GM18520 (cell line): ENCODE measurements around the gene KNSTRN.

ENCODE experiments used
- ATAC-seq: cut with Tn5 transposase; IDR thresholded peaks from one replicate; pipeline ENCODE4 v1.9.1; 2021; ENCODE audit not compliant: unreplicated experiment

The KNSTRN gene

DNA sequence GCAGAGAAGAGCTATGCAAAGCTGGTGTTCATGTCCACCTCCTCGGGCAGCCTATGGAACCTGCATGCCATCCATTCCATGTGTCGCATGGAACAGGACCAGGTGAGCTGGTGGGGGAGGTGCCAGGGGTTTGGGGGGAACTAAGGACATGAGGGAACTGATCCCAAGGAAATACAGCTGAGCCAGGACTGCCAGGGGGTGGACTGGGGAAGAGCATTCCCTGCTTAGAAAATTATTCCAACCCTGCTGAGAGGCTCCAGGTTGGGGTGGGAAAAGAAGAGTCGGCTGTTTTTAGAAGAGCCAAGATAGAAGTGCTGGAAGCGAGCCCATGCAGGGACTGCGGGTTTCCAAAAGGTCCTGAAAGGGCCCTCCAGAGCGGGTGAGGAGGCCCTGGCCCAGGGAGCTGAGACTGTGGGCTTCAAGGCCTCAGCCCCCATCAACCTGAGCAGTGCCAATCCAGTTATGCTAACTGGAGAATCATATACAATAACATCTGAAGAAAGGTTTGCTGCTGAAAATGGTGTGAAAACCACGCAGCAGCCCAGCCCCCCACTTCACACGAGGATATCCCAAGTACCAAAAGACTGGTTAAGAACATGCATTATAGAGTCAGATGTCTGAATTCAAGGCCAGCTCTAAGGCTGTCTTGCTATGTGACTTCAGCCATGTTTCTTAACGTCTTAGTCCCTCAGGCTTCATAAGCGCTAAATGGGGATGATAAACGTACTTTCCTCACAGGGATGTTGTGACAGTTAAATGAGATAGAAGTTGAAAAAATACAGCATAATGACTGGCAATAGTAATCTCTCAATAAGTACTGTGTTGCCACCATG, 16.7 kb upstream of the KNSTRN start:
- no peak for ATAC-seq

DNA sequence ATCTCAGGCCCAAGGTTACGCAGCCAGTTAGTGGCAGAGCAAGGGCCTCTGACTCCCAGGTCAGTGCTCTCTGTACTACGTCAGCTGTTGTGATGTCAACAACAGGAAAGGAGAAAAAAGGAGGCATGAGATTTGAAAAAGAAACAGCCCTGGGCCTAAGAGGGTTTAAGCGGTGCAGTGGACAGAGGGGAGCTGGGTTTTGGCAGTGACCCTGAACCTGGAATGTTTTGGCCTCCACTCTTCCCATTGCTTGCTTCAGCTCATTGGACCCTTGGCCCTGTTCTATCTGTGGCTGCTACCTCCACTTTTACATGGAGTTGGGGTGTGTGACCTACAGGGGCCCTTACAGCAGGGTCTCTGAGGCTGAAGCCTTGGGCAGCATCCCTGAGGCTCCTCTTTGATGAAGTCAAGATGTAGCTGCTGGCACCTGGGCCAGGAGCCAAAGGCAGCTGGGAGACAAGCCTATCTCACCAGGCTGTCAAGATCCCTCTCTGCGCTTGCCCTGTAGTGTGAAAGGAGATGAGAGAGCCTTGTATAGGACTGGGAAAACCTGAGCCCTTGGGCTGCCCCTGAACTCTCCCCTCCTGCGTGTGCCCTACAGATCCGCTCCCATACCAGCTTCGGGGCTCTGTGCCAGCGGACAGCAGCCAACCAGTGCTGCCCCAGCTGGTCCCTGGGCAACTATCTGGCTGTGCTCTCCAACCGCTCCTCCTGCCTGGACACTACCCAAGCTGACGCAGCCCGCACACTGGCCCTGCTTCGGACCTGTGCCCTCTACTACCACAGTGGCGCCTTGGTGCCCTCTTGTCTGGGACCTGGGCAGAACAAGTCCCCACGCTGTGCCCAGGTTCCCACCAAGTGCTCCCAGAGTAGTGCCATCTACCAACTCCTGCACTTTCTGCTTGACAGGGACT, 15.8 kb upstream of the KNSTRN start:
- no peak for ATAC-seq

DNA sequence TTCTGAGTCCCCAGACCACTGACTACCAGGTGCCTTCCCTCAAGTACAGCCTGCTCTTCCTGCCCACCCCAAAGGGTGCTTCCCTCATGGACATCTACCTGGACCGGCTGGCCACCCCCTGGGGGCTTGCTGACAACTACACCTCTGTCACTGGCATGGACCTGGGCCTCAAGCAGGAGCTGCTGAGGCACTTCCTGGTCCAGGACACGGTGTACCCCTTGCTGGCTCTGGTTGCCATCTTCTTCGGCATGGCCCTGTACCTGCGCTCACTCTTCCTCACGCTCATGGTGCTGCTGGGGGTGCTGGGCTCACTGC, 15.2 kb upstream of the KNSTRN start:
- ATAC-seq = no peak

DNA sequence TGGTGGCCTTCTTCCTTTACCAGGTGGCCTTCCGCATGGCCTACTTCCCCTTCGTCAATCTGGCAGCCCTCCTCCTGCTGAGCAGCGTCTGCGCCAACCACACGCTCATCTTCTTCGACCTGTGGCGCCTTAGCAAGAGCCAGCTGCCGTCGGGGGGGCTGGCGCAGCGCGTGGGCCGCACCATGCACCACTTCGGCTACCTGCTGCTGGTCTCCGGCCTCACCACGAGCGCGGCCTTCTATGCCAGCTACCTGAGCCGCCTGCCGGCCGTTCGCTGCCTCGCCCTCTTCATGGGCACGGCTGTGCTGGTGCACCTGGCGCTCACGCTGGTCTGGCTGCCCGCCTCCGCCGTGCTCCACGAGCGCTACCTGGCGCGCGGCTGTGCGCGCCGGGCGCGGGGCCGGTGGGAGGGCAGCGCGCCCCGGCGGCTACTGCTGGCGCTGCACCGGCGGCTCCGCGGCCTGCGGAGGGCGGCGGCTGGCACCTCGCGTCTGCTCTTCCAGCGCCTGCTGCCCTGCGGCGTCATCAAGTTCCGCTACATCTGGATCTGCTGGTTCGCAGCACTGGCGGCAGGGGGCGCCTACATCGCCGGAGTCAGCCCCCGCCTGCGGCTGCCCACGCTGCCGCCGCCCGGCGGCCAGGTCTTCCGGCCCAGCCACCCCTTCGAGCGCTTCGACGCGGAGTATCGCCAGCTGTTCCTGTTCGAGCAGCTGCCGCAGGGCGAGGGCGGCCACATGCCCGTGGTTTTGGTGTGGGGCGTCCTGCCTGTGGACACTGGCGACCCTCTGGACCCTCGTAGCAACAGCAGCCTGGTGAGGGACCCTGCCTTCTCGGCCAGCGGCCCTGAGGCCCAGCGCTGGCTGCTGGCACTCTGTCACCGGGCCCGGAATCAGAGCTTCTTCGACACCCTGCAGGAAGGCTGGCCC, 14.6 kb upstream of the KNSTRN start:
- ATAC-seq = peak; percentile 83

DNA sequence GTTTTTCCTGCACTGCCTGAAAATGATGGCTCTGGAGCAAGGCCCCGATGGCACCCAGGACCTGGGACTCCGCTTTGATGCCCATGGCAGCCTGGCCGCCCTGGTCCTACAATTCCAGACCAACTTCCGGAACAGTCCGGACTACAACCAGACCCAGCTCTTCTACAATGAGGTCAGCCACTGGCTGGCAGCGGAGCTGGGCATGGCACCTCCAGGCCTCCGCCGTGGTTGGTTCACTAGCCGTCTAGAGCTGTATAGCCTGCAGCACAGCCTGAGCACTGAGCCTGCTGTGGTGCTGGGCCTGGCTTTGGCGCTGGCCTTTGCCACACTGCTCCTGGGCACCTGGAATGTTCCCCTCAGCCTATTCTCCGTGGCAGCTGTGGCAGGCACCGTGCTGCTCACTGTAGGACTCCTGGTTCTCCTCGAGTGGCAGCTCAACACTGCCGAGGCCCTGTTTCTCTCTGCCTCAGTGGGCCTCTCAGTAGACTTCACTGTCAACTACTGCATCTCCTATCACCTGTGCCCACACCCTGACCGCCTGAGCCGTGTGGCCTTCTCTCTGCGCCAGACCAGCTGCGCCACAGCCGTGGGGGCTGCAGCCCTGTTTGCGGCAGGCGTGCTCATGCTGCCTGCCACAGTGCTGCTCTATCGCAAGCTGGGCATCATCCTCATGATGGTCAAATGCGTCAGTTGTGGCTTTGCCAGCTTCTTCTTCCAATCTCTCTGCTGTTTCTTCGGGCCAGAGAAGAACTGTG, 13.6 kb upstream of the KNSTRN start:
- no peak for ATAC-seq

DNA sequence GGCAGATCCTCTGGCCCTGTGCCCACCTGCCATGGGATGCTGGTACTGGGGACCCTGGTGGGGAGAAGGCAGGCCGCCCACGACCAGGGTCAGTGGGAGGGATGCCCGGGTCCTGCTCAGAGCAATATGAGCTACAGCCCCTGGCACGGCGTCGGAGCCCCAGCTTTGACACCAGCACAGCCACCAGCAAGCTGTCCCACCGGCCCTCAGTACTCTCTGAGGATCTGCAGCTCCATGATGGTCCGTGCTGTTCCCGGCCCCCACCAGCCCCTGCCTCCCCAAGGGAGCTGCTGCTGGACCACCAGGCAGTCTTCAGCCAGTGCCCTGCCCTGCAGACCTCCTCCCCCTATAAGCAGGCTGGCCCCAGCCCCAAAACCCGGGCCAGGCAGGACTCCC, 13.0 kb upstream of the KNSTRN start:
- no peak for ATAC-seq

DNA sequence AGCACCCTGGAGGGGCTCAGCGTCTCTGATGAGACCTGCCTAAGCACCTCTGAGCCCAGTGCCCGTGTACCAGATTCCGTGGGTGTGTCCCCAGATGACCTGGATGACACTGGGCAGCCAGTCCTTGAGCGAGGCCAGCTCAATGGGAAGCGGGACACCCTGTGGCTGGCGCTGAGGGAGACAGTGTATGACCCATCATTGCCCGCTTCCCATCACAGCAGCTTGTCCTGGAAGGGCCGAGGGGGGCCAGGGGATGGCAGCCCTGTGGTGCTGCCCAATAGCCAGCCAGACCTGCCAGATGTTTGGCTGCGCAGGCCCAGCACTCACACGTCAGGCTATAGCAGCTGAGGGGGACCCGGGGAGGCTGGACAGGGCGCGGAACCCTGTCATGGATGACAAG, 12.6 kb upstream of the KNSTRN start:
- no peak for ATAC-seq

DNA sequence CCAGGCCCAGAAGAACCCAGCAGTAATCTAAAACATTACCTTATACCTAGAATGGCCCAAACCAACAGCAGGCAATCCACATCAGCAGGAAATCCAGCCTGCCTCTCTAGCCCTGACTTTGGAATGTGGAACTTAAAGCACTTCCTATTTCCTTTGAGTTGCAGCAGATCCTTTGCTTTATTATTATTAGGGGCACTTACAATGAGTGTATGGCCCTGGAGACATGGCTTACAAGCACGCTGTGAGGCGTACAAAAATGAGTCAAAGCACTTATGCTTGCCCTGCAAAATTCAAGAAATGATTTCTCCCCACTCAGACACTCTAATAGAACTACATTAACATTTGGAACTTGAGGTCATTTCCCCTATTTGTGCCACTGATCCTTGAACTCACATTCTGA, 9.5 kb upstream of the KNSTRN start:
- ATAC-seq = no peak

DNA sequence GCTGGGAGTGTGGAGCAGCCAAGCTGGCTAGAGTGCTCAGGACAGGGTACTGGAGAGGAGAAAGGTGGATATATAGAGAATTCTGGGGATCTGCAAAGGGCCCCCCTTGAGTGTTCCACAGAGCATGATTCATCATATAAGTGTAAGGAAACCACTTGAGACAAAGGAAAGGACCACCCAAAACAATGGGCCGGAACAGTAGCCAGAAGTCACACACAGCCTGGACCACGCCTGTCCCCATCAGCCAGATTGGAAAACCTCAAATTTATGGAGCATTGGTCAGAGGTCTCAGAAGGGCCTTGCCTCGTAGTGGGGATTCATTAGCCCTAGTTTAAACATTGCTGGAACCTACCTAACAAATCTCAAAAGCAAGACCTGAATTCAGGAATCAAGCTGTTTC, 4.9 kb upstream of the KNSTRN start:
- ATAC-seq = no peak

DNA sequence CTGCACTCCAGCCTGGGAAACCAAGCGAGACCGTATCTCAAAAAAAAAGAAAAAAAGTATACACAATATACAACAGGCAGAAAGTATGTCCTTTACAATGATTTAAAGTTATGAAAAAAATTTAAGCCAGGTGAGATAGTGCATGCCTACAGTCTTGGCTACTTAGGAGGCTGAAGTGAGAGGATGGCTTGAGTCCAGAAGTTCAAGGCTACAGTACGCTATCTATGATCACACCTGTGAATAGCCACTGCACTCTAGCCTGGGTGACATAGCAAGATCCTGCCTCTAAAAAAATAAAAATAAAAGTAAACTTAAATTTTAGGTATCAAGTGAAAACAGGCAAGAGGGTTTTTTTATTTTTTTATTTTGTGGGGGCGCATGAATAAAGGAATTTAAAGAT, 3.1 kb upstream of the KNSTRN start:
- no peak for ATAC-seq

DNA sequence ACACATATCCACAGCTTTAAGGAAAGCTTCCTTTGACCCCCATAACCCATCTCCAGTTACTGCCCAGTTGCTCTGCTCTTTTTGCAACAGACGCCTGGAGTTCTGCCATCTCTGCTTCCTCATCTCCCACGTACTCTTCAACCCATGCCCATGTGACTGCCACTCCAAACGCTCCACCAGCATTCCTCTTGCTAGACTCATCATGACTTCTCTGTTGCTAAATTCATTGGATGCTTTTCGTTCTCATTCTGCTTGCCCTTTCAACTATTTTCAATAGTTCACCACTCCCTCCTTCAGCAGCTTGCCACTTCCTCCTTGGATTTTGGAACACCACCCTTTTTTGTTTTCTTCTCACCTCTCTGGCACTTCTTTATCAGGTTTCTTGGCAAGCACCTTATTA, 2.7 kb upstream of the KNSTRN start:
- ATAC-seq = no peak

DNA sequence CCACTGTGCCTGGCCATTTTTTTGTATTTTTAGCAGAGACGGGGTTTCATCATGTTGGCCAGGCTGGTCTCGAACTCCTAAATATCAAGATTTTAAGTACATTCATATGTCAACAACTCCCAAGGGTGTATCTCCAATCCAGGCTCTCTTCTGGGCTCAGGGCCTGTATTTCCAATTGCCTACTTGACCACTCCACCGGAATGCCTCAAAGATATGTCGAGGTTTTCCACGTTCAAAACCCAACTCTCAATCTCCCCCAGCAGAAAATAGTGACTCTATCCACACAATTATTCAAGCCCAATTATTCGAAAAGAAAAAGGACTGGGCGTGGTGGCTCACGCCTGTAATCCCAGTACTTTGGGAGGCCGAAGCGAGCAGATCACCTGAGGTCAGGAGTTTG, 1.9 kb upstream of the KNSTRN start:
- no peak for ATAC-seq

DNA sequence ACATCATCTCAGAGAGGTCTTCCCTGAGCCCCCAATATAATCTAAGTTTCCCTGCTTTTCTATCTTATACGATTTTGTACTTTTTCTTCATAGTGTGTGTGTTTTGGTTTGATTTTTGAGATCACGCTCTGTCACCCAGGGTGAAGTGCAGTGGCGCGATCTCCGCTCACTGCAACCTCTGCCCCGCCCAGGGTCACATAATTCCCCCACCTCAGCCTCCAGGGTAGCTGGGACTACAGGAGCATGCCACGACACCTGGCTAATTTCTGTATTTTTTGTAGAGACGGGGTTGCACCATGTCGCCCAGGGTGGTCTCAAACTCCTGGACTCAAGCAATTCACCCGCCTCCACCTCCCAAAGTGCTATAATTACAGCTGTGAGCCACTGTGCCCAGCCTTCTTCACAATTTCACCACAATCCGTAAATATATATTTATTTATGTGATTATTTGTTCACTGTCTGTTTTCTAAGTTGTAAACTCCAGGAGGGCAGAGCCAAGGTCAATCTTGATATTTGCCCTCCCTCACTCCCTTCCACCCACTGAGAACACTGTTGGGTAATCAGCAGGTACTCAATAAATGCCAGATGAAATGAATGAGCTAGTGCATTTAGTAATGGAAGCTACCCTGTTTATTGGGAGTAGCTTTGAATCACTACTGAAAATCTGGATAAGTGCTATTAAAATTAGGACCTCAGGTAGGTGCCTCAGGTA, 547 bp upstream of the KNSTRN start:
- no peak for ATAC-seq

DNA sequence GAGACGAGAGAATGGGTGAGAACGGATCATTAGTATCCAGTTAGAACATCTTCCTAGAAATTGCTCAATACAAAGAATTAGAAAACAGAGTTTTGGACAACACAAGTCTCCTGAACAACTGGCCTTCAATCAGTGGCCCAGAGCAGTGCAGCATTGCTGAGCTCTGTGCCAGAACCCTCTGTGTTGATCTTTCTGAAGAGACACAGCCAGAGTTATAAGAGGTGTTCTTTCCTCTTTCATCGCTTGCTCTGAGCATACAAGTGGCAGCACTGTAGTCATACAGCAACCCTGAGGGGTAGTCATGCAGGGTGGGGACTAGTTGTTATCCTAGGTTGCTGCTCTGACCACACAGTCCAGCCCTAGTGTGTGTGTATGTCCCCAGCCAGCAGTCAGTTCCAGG, 4.0 kb downstream of the KNSTRN start:
- ATAC-seq = no peak

DNA sequence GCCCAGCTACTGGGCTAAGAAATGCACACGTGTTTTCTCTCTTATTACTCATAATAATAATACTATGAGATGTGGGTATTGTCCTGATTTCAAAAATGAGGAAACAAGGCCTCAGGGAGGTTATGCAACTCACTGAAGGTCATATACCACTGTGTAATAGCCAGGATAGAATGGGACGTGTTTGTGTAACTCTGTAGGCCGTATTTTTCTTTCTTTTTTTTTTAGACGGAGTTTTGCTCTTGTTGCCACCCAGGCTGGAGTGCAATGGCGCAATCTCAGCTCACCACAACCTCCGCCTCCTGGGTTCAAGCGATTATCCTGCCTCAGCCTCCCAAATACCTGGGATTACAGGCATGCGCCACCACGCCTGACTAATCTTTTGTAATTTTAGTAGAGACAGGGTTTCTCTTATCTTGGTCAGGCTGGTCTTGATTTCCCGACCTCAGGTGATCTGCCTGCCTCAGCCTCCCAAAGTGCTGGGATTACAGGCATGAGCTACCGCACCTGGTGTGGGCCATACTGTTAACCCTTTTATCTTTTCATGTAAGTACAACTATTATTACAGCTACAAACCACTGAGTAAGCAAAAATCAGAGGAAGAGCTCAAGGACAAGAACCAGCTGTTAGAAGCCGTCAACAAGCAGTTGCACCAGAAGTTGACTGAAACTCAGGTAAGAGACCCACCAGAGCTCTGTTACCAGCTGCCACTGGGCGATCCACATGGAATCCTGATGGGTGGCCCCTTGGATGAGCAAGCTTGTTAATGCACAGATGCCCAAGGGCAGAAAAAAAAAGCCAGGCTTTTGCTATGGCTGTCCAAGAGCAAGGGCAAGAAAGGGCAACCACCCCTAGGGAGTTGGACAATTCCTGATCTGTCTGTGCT, 6.7 kb downstream of the KNSTRN start:
- ATAC-seq = no peak

DNA sequence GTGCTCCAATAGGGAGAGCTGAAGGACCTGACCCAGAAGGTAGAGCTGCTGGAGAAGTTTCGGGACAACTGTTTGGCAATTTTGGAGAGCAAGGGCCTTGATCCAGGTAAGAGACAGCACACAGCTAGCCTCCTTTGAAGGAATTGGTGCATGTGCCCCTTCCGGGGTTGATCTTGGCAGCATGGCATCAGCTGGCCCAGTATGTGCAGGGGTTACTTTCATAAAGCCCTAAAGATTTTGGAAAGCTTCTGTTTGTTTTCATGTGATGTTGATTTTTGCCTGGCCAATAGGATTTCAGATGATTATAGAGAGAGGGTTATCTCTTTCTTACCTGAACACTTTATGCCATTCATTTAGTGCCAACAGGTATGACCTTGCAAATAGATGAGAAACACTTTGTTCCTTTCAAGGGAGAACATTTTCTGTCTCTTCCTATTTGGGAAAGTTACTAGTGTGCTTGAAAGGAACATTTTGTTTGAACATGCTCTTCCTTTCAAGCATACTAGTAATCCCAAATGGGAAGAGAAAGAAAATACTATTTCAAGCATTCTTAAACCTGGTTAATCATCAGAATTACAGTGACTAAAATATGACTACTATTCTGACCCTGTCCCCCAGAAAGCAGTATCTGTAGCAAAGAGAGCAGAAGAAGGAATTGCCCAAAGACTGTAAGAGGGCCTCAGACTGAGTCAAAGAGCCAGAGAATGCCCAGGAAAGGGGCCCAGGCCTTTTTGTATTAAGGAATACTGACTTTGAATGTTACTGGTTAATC, 7.5 kb downstream of the KNSTRN start:
- no peak for ATAC-seq

DNA sequence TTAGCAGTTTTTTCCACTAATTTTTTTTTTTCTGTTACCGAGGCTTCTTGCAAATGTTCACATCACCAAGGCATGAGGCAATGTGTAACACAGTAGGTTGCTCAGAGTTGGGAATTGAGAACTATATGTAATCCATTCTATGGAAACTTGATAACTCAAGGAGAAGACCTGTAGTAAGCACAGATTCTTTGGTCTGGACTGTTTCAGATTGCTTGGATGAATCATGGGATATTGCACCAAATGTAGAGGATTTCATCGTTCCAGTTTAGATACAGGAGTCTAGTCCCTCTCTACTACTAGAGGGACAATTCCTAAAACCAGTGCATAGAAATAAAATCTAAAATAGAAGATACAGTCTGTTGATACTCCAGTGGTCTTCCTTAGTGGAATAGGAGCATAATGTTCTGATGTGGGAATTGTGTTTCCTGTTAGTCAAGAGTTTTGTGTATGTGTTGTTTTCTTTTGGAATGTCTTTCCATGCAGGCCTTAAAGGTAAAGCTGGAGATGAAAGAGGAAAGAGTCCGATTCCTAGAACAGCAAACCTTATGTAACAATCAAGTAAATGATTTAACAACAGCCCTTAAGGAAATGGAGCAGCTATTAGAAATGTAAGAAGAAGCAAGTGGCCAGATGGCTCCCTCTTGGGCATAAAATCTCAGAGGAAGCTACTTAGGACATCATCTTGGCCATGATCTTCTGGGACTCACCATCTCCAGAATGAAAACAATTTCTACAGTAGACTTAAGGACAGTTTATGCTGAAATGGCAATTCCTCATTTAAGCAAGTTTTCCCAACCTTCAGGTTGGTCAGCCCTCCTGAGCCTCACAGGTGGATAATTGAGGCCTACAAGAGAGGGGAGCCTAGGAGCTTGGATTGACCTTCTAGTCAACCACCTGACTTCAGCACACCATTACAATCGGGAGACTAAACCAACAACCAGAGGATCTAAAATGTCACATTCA, 10.7 kb downstream of the KNSTRN start:
- no peak for ATAC-seq
